Measurements from ENCODE around the gene SNHG17.

SNHG17 gene

GRCh38 chr20:38373231-38373867 lies 61.8 kb downstream of the SNHG17 start:
- no peak overlapping the region for H3K27ac ChIP-seq (ENCODE audit: low read depth, low read length)
- H3K4me1 ChIP-seq (ENCODE audit: control insufficient read depth, insufficient read depth, low read length): peaks cover 2% of the 10 kb centered on the region; the same call in 1 of the 2 replicates
- H3K9ac ChIP-seq (ENCODE audit: low read depth, low read length): no peak overlapping the region
- H3K27me3 ChIP-seq (ENCODE audit: control insufficient read depth, insufficient read depth, low read length): no peaks in the 10 kb centered on the region
- H3K36me3 ChIP-seq (ENCODE audit: control insufficient read depth, insufficient read depth, low read length): no peaks in the 10 kb centered on the region
- no peak overlapping the region for H3K4me3 ChIP-seq (ENCODE audit: low read depth, low read length)
- no peaks in the 10 kb centered on the region for H3K9me3 ChIP-seq (ENCODE audit: control insufficient read depth, insufficient read depth, low read length)

GRCh38 chr20:38372806-38373205 lies 62.3 kb downstream of the SNHG17 start:
- no peak overlapping the region for H3K27ac ChIP-seq (ENCODE audit: low read depth, low read length)
- H3K9me3 ChIP-seq (ENCODE audit: control insufficient read depth, insufficient read depth, low read length): no peaks in the 10 kb centered on the region
- no peaks in the 10 kb centered on the region for H3K27me3 ChIP-seq (ENCODE audit: control insufficient read depth, insufficient read depth, low read length)
- H3K9ac ChIP-seq (ENCODE audit: low read depth, low read length): no peak overlapping the region
- H3K36me3 ChIP-seq (ENCODE audit: control insufficient read depth, insufficient read depth, low read length): no peaks in the 10 kb centered on the region
- peaks cover 2% of the 10 kb centered on the region; the same call in 1 of the 2 replicates for H3K4me1 ChIP-seq (ENCODE audit: control insufficient read depth, insufficient read depth, low read length)
- no peak overlapping the region for H3K4me3 ChIP-seq (ENCODE audit: low read depth, low read length)

All from HUES48 (cell line).